Measurements from ENCODE around the gene ANKRD12.

Gene ANKRD12

DNA sequence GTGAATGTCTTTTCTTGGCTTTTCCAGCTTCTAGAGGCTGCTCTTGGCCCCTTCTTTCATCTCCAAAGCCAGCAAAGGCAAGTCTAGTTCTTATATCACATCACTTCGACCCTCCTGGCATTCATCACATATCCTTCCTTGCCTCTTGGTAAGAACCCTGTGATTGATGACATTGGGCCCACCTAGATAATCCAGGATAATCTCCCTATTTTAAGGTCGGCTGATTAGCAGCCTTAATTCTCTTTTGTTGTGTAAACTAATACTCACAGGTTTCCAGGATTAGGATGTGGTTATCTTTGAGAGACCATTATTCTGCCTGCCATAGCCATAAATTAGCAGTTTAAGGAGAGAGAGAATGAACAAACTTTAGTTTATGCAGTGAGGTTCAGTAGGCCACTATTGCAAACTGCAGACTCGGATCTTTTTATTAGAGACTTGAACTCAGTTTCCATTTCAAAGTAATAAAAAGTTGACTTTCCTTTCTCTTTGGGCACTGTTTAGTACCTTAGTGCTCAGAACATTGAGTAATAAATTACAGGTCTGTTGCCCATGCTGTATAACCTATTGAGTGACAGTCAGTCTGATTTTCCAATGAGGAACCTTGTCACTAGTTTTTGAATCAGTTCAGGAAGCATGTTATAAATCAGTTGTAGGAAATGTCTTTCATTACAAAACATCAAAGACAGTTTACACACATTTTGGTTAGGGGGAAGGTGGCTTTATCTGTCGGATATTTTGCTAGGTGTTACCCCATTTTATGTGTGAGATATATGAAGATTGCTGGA, 29.6 kb upstream of the ANKRD12 start:
- Histone ChIP-seq H3K27ac (ENCODE audit: low read depth, low read length) (peak overlapping the region; percentile 11; the same call in 1 of the 2 replicates), H3K36me3 (ENCODE audit: insufficient read depth, low read length) (peaks cover 19% of the 10 kb centered on the region), H3K27me3 (ENCODE audit: insufficient read depth, low read length) (no peaks in the 10 kb centered on the region), H3K9me3 (ENCODE audit: insufficient read depth, low read depth, low read length) (no peaks in the 10 kb centered on the region), H3K4me1 (ENCODE audit: insufficient read depth, low read length) (peaks cover 67% of the 10 kb centered on the region), H3K9ac (ENCODE audit: low read depth, low read length) (no peak overlapping the region; the same call in 1 of the 2 replicates), H3K4me3 (ENCODE audit: low read length) (peak overlapping the region; percentile 97; the same call in 1 of the 2 replicates)
- WGBS = 58% methylated on average over 4 of the region's 4 CpGs

DNA sequence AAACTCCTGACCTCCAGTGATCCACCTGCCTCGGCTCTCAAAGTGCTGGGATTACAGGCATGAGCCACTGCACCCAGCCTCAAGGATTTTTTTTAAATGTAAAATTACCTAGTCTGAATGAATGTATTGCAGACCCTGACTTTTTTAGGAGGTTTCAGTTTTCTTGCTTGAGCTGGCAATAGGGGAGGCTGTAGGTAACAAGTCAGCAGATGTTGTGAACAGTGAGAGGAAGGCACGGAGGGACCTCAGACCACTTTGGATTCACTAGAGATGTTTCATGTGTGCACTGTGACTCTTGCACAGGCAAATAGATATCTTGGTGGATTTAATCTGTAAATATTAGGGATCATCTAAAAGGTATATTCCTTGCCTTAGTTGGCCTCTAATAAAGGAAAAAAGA, 27.7 kb upstream of the ANKRD12 start:
- 66% methylated on average over 2 of the region's 2 CpGs for WGBS
- Histone ChIP-seq H3K27ac (ENCODE audit: low read depth, low read length) (peak overlapping the region; percentile 62), H3K27me3 (ENCODE audit: insufficient read depth, low read length) (no peaks in the 10 kb centered on the region), H3K9ac (ENCODE audit: low read depth, low read length) (no peak overlapping the region), H3K4me3 (ENCODE audit: low read length) (peak overlapping the region; percentile 33), H3K4me1 (ENCODE audit: insufficient read depth, low read length) (peaks cover 68% of the 10 kb centered on the region), H3K9me3 (ENCODE audit: insufficient read depth, low read depth, low read length) (no peaks in the 10 kb centered on the region), H3K36me3 (ENCODE audit: insufficient read depth, low read length) (peaks cover 27% of the 10 kb centered on the region)

DNA sequence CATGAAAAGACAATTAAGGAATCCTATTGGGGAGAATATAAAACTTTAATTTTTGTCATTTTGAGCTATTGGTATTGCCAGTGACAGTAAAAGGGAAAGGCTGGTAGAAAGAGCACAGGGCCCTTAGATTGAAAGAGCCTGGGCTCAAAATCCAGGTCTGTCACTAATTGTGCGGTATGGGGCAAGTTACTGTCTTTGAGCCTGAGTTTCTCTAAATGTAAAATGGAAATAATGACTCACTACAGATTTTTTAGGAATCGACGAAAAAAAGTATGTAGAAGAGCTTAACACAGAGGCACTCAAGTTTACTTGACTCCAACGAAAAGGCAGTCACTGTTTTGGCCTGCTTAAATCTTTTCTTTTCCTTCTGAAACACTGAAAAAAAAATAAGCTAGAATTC, 27.1 kb upstream of the ANKRD12 start:
- Histone ChIP-seq H3K9me3 (ENCODE audit: insufficient read depth, low read depth, low read length) (no peaks in the 10 kb centered on the region), H3K9ac (ENCODE audit: low read depth, low read length) (no peak overlapping the region), H3K36me3 (ENCODE audit: insufficient read depth, low read length) (peaks cover 27% of the 10 kb centered on the region), H3K27me3 (ENCODE audit: insufficient read depth, low read length) (no peaks in the 10 kb centered on the region), H3K27ac (ENCODE audit: low read depth, low read length) (peak overlapping the region; percentile 62; the same call in 1 of the 2 replicates), H3K4me1 (ENCODE audit: insufficient read depth, low read length) (peaks cover 65% of the 10 kb centered on the region), H3K4me3 (ENCODE audit: low read length) (peak overlapping the region; percentile 33)
- WGBS = 82% methylated on average over 4 of the region's 4 CpGs

DNA sequence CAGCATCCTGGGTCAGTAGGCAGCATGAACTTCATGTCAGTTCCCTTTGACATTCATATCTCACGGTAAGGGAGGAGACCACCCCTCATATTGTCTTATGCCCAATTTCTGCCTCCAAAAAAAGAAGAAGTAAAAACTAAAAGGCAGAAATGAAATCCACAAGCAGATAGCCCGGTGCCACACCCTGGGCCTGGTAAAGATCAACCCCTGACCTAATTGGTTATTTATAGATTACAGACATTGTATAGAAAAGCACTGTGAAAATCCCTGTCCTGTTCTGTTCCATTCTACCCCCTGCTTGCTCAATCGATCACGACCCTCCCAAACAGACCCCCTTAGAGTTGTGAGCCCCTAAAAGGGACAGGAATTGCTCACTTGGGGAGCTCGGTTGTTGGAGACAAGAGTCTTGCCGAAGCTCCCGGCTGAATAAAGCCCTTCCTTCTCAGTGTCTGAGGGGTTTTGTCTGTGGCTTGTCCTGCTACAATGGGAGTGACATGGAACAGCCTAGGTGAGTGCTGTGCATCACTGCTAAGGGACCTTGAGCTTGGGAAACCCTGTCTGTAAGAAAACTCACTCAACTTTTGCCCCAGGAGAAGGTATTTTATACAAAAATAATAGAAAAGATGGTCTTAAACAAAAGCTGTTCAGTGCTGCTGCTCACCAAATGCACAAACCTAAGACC, 23.0 kb upstream of the ANKRD12 start:
- WGBS = 84% methylated on average over 7 of the region's 7 CpGs
- peaks cover 33% of the 10 kb centered on the region for H3K36me3 ChIP-seq (ENCODE audit: insufficient read depth, low read length)
- peaks cover 33% of the 10 kb centered on the region for H3K4me1 ChIP-seq (ENCODE audit: insufficient read depth, low read length)
- H3K27ac ChIP-seq (ENCODE audit: low read depth, low read length) = no peak overlapping the region
- H3K9ac ChIP-seq (ENCODE audit: low read depth, low read length) = no peak overlapping the region
- H3K9me3 ChIP-seq (ENCODE audit: insufficient read depth, low read depth, low read length) = no peaks in the 10 kb centered on the region
- no peak overlapping the region for H3K4me3 ChIP-seq (ENCODE audit: low read length)
- no peaks in the 10 kb centered on the region for H3K27me3 ChIP-seq (ENCODE audit: insufficient read depth, low read length)

DNA sequence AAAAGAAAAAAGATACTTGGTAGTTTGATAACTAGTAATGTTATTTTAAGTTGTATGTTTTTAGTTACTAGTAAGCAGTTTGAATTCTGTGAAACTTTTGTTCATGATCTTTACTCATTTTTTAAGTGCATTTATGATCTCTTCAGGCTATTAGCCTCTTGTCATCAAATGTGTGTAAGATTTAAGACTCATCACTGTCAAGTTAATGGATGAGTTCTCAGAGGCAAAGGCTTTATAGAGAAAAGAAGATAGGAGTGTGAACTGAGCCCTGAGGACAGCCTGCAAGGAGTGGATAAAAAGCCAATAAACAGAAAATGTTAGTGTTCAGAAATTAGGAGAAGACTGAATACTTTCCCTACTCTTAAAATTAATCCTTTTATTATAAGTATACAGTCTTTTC, 20.6 kb upstream of the ANKRD12 start:
- H3K4me1 ChIP-seq (ENCODE audit: insufficient read depth, low read length) = peaks cover 14% of the 10 kb centered on the region
- H3K27me3 ChIP-seq (ENCODE audit: insufficient read depth, low read length) = no peaks in the 10 kb centered on the region
- H3K4me3 ChIP-seq (ENCODE audit: low read length) = no peak overlapping the region
- no peak overlapping the region for H3K9ac ChIP-seq (ENCODE audit: low read depth, low read length)
- no peak overlapping the region for H3K27ac ChIP-seq (ENCODE audit: low read depth, low read length)
- peaks cover 50% of the 10 kb centered on the region for H3K36me3 ChIP-seq (ENCODE audit: insufficient read depth, low read length)
- H3K9me3 ChIP-seq (ENCODE audit: insufficient read depth, low read depth, low read length) = no peaks in the 10 kb centered on the region

DNA sequence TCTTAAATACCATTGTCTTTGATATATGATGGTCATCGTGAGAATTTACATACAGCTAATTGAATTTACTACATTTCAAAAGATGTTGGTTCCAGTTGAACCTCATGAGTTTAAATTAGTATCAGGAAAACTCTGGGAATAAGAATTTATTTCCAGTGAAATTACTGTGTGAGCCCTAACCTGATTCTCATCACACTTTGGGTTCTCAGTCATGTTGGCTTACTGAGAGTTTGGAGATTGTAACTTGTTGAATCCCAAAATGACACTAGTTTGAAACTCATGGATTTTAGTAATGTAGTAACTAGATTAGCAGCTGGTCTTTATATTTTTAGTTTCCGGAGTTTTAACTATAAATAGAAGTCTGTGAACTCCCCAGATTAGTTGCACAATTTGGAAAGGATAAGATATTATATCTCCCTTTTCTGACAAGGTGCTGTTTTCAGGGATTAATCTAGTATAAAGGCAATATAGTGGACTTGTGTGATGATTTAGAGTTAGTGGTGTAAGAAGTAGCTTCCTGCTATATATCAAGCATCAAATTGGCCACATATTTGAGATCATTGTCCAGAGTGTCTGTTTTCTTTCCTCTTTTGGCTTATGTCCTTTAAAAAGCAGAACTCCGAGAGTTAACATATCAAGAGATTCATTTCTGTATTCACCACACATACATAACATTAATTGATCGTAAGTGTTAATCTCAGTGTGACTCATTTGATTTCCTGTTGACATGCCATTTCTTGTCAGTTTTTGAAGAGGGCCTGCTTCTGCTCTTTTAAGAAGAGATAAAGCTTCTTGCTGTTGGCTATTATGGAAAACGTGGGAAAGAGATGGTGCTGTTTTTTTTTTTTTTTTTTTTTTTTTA, 18.4 kb upstream of the ANKRD12 start:
- WGBS = 96% methylated on average over 3 of the region's 5 CpGs
- peak overlapping the region; percentile 50 for H3K27ac ChIP-seq (ENCODE audit: low read depth, low read length)

DNA sequence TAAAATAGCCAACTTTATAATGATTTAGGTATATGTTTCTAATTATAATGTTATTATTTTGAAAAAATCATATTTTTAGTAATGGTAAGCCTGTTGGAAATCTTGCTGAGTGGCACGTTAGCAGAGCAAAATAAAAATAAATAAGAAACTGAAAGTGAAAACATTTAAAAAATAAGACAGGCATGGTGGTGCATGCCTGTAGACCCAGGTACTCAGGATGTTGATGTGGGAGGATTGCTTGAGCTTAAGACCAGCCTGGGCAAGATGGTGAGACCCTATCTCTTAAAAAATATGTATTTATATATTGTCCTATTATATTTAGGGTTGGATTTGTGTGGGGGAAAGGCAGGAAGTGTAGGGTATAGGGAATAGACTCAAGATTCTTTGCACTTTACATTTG, 15.8 kb upstream of the ANKRD12 start:
- H3K9me3 ChIP-seq (ENCODE audit: insufficient read depth, low read depth, low read length) = no peaks in the 10 kb centered on the region
- H3K36me3 ChIP-seq (ENCODE audit: insufficient read depth, low read length) = peaks cover 80% of the 10 kb centered on the region
- H3K4me1 ChIP-seq (ENCODE audit: insufficient read depth, low read length) = peaks cover 8% of the 10 kb centered on the region
- no peak overlapping the region for H3K27ac ChIP-seq (ENCODE audit: low read depth, low read length)
- no peak overlapping the region for H3K9ac ChIP-seq (ENCODE audit: low read depth, low read length)
- H3K4me3 ChIP-seq (ENCODE audit: low read length) = no peak overlapping the region
- WGBS = 86% methylated on average over 1 of the region's 1 CpG
- no peaks in the 10 kb centered on the region for H3K27me3 ChIP-seq (ENCODE audit: insufficient read depth, low read length)

More for the DNA sequence above, 18.4 kb upstream of the ANKRD12 start:
- Histone ChIP-seq H3K4me1 (ENCODE audit: insufficient read depth, low read length) (peaks cover 9% of the 10 kb centered on the region), H3K9ac (ENCODE audit: low read depth, low read length) (no peak overlapping the region), H3K9me3 (ENCODE audit: insufficient read depth, low read depth, low read length) (no peaks in the 10 kb centered on the region), H3K36me3 (ENCODE audit: insufficient read depth, low read length) (peaks cover 57% of the 10 kb centered on the region), H3K4me3 (ENCODE audit: low read length) (no peak overlapping the region), H3K27me3 (ENCODE audit: insufficient read depth, low read length) (no peaks in the 10 kb centered on the region)

DNA sequence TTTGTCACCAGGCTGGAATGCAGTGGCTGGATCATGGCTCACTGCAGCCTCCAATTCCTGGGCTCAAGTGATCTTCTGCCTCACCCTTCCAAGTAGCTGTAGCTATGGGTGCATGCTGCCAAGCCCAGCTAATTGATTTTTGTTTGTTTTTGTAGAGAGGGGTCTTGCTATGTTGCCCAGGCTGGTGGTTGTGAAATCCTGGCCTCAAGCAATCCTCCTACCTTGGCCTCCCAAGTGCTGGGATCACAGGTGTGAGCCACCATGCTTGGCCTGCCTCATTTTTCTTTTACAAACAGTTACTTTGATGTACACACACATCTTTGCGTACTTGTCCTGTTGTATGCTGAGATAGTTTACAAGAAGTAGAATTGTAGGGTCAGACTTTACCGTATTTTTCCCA, 13.1 kb upstream of the ANKRD12 start:
- H3K9ac ChIP-seq (ENCODE audit: low read depth, low read length) = no peak overlapping the region
- WGBS = 100% methylated on average over 1 of the region's 2 CpGs
- H3K4me1 ChIP-seq (ENCODE audit: insufficient read depth, low read length) = no peaks in the 10 kb centered on the region
- H3K4me3 ChIP-seq (ENCODE audit: low read length) = no peak overlapping the region
- no peaks in the 10 kb centered on the region for H3K27me3 ChIP-seq (ENCODE audit: insufficient read depth, low read length)
- no peaks in the 10 kb centered on the region for H3K9me3 ChIP-seq (ENCODE audit: insufficient read depth, low read depth, low read length)
- peaks cover 96% of the 10 kb centered on the region for H3K36me3 ChIP-seq (ENCODE audit: insufficient read depth, low read length)
- no peak overlapping the region for H3K27ac ChIP-seq (ENCODE audit: low read depth, low read length)

DNA sequence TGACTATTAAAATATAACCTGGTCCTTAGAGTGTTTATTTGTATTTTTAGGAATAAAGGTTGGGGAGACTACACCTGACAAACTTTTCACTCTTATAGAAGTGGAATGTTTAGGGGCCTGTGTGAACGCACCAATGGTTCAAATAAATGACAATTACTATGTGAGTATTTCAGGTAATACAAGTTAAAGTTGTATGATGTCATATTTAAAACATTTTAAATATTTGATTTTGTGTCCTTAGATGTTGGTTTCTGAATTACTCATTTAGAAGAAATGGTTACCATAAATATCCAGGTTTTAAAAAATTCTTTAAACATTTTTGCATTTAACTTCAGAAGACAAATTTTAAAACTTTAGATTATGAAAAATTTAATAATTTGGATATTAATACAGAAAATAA, 11.8 kb upstream of the ANKRD12 start:
- no peaks in the 10 kb centered on the region for H3K9me3 ChIP-seq (ENCODE audit: insufficient read depth, low read depth, low read length)
- no peaks in the 10 kb centered on the region for H3K27me3 ChIP-seq (ENCODE audit: insufficient read depth, low read length)
- H3K4me3 ChIP-seq (ENCODE audit: low read length) = no peak overlapping the region
- H3K27ac ChIP-seq (ENCODE audit: low read depth, low read length) = no peak overlapping the region
- H3K4me1 ChIP-seq (ENCODE audit: insufficient read depth, low read length) = no peaks in the 10 kb centered on the region
- H3K36me3 ChIP-seq (ENCODE audit: insufficient read depth, low read length) = peaks cover 97% of the 10 kb centered on the region
- H3K9ac ChIP-seq (ENCODE audit: low read depth, low read length) = no peak overlapping the region
- WGBS = no CpG with 5 or more reads among the region's 1 CpG

DNA sequence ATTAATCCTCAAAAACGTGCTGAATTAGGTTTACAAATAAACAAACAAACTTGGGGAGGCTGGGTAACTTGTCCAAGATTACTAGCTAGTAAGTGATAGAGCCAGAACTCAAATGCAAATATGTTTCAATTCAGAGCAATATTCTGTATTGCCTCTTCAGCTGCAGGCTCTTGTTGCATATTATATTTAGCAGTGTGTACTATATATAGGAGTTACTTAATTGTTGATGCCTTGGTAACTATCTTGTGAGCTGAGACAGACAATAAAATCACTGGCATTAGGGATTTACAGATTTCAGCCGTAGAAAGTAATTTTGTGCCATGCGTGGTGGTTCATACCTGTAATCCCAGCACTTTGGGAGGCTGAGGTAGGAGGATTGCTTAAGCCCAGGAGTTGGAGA, 10.2 kb upstream of the ANKRD12 start:
- H3K36me3 ChIP-seq (ENCODE audit: insufficient read depth, low read length) = peaks cover 97% of the 10 kb centered on the region

DNA sequence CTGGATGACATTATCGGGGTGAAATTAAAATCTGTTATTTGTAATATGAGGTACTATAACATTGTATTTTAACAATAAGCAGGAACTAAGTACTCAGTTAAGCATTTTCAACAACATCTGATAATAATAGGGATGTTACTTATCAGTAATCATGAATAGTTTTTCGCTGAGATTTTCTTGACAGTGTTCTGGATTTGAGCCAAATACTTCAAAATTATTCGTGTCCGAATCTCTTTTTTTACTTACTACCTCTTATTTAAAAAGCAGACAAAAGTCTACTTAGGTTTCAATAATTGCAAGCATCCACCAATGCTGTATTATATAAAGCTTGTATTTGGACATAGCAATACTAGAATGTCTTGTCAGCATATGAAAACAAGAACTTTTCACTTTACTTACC, 6.4 kb upstream of the ANKRD12 start:
- peaks cover 98% of the 10 kb centered on the region for H3K36me3 ChIP-seq (ENCODE audit: insufficient read depth, low read length)
- WGBS = 95% methylated on average over 4 of the region's 4 CpGs
- no peak overlapping the region for H3K27ac ChIP-seq (ENCODE audit: low read depth, low read length)
- H3K9ac ChIP-seq (ENCODE audit: low read depth, low read length) = no peak overlapping the region
- H3K4me1 ChIP-seq (ENCODE audit: insufficient read depth, low read length) = 0 out of 2 replicates have a peak, but pooled peaks cover under 1% of the 10 kb centered on the region
- H3K4me3 ChIP-seq (ENCODE audit: low read length) = no peak overlapping the region
- H3K27me3 ChIP-seq (ENCODE audit: insufficient read depth, low read length) = no peaks in the 10 kb centered on the region
- H3K9me3 ChIP-seq (ENCODE audit: insufficient read depth, low read depth, low read length) = no peaks in the 10 kb centered on the region

More for the DNA sequence above, 10.2 kb upstream of the ANKRD12 start:
- 92% methylated on average over 3 of the region's 3 CpGs for WGBS
- Histone ChIP-seq H3K9ac (ENCODE audit: low read depth, low read length) (no peak overlapping the region), H3K4me3 (ENCODE audit: low read length) (no peak overlapping the region), H3K27me3 (ENCODE audit: insufficient read depth, low read length) (no peaks in the 10 kb centered on the region), H3K4me1 (ENCODE audit: insufficient read depth, low read length) (no peaks in the 10 kb centered on the region), H3K9me3 (ENCODE audit: insufficient read depth, low read depth, low read length) (no peaks in the 10 kb centered on the region), H3K27ac (ENCODE audit: low read depth, low read length) (no peak overlapping the region)
